HG03442 (cell line): Measurements from ENCODE around the gene SVIL.
"Not testable (repeated sequence)": the region's sequence is repeated elsewhere in the genome, so short reads cannot be mapped to it uniquely, and the experiment has no call there.

Experiments
- ATAC-seq: cut with Tn5 transposase; IDR thresholded peaks from one replicate; pipeline ENCODE4 v1.9.1; 2021; ENCODE audit warnings: mild to moderate bottlenecking, moderate library complexity; ENCODE audit not compliant: unreplicated experiment

Gene SVIL

DNA sequence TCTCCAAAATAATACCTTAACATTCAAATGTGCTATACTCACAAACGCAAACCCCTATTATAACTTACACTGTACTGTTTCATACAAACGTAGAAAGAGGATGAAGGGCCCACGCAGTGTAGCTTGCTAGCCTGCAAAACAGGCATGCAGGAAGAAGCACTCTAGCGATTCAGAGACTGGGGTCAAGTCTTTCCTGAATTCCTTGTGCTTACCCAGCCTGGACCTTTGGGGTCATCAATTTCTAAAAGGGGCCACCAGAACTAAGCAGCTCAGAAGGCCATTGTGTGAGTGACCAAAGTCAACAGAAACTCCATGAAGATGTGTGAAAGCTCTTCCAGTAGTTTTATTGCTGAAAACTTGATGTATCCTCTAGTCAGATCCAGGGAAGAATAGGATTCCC is 111.9 kb downstream of the SVIL start:
- ATAC-seq, result no peak

DNA sequence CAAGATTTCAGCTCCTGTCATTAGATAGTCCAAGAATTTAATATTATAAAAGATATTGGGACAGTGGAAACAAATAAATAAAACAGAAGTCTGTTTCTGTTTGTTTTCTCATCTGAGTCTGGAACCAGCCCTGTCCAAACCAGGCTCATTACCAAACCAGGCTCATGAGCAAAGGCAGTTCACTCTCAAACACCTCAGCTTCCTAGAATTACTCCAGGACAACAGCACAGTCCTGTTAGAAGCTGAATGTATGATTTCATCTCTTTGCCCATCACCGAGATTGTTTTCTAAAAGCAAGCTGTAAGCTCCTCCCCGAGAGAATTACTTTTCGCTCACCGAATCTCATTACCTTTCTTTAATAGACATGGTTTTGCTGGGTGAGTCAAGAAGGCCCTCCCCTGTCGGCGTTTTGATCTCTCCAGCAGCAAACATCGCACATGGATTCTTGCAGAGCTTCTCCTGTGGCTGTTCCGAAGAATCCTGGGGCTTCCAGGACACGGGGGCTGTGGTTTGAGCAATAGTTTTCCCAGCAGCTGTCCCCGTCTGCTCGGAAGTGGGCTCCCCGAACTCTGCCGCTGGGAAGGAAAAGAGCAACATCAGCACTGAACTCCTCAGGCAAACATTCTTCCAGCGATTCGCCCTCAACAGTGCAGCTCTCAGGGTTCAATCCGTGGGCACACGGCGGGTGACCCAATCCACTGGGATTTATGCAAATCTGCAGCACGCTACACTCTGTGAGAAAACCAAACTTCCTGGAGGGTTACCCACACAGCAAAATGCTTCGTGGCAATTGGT is 112.5 kb downstream of the SVIL start:
- no peak for ATAC-seq

DNA sequence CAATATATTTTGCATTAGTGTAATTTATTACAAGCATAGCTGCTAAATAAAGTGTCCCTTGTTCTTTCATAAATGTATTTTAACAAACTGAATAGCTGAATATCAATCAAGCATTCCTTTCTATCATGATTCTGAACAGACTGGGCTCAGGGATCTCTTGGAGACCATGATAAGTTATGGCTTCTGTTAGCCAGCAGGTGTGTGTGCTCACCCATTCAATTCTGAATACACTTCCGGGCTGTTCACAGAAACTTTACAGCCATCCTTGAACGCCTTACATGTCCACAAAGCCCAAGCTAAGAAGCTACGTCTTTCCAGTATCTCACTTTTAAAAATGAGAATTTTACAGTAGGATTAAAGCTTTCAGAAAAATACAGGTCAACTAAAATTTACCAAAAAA is 115.1 kb downstream of the SVIL start:
- ATAC-seq, result no peak

DNA sequence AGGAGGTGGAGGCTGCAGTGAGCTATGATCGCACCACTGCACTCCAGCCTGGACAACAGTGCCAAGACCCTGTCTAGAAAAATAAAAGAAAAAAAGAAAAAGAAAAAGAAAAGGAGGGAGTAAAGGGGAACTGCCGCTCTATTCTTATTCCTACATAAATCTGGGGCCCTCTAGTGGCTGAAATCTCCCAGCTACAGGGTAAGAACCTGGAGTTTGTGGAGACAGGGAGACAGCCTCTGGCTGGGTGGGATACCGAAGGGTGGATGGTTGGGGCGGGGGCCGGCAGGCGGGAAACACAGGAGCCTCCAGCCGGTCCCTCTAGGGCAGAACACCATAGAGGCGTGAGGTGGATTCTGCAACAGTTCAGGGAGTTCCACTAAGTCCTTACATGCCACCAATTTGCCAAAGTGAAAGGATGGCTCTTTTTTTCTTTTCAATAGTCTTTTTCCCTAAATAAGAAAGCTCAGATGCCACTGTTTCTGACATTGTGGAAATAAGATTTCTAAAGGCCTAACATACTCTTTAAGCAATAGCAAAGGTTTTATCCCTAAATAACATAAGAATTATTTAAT is 117.3 kb downstream of the SVIL start:
- ATAC-seq, result no peak

DNA sequence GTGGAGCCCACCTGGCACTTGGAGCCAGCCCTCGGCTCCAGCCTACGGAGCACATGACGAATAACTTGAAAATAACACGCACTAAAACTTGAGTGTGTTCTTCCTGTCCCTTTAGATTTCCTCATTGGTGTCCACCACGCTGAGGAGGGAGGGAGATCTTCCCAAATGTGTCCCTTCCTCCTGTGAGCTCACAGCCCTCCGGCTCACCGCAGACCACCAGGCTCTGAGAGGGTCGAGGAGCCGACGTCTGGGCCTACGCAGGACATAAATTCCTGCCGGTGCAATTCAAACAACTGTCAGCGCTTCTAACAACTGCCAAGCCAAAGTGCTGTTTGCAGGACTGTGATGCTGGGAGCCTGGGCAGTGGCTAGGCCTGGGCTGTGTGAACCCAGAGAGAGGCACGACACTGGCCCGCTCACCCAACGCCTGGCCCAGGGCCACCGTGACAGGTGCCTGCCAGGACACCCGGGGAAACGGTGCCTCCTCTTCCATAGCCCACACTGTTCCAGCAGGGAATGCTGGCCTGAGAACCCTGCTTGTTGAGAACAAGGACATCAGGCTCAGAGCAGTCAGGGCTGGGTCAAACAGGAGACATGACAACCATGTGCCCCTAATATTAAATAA is 118.3 kb downstream of the SVIL start:
- not testable (repeated sequence) for ATAC-seq

DNA sequence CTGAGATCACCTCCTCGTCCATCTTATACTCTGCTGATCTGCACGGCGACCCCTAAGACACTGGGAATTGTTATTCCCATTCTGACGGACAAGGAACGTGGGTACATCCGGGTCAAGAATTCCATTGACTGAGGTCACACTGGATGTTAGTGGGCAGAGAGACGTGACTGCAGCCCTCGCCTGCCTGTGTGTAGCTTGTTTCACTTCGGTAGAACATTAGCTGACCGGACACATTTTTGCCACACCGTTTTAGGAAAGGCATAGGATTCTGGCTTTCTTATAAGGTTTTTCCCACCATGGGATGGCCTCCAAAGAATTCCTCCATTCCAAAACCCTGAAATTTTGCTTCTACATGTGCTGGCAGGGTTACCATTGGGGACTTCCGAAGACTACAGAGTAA is 118.9 kb downstream of the SVIL start:
- not testable (repeated sequence) for ATAC-seq

DNA sequence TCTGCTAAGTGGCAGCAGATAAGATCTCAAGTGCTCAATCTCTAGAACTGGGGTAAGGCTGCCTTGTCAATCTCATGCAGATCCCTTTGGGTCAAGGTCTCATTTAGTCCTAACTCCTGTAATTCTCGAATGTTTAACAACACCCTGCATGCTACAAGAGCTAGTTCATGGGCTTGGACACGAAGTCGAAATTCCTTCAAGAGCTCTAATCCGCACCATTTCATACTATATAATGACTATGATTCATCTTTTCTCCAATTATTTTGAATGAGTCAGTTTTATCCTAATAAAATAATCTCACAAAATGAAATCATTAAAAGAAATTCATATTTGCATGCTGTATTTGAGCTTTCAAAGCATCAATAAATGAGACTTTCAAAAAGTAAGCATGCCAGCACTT is 119.7 kb downstream of the SVIL start:
- ATAC-seq, result not testable (repeated sequence)

DNA sequence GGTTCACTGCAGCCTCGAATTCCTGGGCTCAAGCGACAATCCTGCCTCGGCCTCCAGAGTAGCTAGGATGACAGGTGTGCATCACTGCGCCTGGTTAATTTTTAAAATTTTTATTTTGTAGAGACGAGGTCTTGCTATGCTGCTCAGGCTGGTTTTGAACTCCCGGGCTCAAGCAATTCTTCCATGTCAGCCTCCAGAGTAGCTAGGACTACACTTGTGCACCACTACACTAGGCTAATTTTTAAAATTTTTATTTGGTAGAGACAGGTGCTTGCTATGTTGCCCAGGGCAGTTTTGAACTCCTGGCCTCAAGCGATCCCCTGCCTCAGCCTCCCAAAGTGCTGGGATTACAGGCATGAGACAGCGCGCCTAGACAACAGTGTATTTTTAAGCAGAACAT is 120.5 kb downstream of the SVIL start:
- no peak for ATAC-seq

DNA sequence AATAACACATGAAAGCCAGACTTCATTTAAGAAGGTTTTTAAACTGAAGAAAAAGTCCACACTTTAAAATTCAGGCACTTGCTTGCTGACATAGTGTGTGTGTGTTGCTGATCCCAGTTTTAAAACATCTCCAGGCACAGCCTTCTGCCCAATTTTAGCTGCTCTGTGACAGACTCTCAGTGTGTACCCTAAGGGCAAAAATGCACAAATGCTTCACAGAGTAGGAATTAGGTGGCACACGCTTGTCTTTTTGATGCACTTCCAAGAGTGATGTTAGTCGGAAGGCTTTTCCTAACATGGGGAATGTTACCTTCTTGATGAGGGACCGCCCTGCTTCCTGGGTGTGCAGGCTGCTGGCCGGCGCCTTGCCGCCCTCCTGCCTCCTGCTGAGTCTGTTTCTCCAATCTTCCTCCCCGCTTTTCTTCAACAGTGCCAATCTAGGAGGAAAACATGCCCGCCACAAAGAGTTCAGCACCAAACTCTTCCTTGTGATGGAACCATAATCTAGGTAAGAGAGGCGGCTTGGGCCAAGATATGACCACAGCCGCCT is 122.3 kb downstream of the SVIL start:
- no peak for ATAC-seq

DNA sequence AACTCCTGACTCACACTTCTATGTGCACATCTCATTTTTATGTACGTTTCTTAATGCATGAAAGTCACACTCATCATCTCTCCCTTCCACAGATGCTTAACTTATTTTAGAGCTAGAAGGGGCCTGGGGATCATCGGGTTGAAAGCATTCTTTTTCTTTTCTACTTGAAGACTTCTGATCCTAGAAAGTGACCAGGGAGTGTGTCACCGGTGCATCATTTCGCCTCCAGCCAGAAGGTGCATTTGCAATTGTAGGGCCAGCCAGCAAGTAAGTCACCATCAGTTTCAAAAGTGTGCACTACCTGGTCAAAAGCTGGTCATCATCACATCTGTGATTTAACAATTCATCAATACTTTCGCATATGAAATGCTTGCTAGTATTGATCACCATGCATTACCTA is 123.0 kb downstream of the SVIL start:
- ATAC-seq, result not testable (repeated sequence)

DNA sequence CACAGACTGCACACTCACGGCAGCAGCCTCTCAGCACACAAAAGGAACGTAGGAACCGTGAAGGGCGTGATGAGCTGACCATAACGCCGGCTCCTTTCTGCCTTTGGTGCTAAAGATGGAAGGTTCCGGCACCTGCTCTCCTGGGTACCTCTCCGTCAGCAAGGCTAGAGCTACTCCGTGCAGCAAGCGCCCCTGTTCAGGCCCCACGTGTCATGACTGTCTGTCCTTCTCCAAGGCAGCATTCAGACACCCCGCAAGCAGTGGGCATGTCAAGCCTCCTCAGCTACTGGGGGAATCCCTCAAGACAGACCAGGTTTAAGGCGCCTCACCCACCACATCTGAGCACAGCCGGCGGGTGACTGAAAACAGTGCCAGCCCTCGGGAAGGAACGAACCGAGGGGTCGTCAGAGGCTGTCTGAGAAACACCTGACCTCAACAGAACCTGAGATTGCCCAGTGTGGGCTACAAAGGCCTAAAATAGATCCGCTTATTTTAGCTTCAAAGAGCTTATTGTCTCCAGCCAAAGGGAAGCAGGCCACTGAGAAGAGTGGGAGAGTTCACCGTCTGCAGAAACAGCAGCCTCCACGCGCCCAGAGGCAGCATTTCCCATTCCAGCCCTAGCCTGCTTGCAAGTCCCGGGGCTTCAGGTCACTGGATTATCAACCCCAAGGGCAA is 124.2 kb downstream of the SVIL start:
- not testable (repeated sequence) for ATAC-seq

DNA sequence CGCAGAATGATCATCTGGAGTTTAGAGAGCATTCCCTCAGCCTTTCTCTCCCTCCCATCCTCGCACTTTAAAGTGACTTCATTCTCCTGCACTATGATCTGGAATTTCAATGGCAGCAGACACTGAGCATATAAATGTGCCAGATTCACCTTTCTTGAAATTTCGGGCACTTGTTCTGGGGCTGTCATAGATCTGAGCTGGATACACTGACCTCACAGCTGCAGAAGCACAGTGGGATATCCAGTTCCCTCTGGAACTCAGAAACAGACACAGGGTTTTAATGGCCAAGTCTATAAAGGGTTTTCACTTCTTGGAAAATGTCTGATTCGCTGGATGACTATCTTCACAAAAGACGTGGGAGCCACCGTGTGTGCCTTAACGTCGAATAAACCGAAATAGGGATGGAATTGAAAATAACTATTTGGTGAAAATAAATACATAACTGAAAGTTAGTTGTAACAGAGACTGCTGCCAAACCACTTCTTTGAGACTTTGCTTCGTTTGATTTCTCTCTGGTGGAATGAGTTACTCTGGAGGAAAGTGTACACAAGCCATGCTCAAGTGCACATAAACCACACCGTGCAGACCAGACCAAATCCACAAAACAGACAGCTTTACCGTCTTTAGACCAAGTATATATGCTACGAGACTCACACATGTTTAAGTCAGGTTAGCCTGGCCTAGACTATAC is 126.1 kb downstream of the SVIL start:
- ATAC-seq, result no peak

DNA sequence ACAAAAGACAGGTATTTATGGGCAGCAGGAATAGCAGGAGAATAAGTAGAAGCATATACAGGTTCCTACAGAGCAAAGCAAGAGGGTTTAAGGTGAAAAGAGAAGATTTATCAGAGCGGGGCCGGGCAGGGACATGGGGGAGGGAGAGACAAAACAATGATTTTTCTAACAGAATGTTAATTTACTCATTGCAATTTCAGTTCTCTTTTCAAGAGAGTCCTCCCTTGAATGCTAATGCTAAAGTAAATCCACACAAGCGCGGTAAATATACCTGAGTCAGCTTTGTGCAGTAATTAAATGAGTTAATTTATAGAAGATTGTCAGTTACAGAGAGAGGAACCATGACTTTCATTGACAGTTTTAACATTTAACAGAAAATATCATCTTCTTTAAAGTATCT is 127.0 kb downstream of the SVIL start:
- ATAC-seq, result not testable (repeated sequence)

DNA sequence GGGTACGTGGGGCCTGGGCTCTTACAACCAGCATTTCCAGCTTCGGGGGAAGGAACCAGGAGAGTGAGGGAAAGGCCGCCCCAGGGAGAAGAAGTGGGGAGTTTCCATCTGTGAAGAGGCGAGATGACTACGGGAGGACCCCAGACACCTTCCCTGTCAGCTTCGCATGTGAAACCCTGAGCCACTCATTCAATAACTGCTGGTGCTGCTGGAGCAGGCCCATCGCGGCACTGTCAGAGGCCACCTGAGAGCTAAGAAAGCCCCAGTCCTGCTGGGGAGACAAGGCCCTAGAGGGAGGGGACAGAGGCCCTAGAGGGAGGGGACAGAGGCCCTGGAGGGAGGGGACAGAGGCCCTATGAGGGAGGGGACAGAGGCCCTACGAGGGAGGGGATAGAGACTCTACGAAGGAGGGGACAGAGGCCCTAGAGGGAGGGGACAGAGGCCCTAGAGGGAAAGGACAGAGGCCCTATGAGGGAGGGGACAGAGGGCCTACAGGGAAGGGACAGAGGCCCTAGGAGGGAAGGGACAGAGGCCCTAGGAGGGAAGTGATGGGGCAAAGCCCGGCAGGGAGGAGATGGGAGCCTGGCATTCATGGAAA is 128.3 kb downstream of the SVIL start:
- not testable (repeated sequence) for ATAC-seq

DNA sequence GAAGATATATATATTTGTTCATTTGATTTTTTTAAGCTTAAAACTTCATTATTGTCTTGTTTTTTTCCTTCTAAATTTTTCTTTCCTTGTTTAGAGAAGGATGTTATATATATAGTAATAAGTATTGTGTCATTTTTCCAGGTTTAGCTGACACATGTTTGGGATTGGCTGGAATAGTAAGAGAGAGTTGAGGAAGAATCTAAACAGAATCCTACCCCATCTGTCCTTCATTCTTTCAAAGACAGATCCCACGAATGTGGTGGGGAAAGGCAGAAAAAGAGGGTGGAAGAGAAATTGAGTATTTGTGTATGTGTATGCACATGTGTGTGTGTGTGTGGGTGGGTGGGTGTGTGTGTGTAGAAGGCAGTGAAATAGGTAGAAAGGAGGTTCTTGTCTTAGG is 132.4 kb downstream of the SVIL start:
- no peak for ATAC-seq

DNA sequence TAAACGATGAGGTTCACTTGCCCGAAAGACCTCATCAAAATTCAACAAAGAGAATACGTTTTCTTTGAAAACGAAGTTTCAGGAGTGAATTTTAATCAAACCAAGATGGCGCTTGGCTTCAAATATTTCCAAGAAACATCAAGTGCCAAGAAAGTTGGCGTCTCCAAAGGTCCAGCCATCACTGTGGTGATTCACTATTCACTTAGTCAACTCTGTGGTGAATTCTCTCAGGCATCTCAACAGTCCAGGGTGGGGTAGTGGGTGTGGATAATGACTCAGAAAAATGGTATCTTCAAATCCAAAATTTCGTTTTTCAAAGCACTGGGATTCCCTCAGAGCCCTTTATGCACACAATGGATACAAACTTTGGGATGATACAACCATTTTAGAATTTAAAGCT is 133.1 kb downstream of the SVIL start:
- no peak for ATAC-seq

DNA sequence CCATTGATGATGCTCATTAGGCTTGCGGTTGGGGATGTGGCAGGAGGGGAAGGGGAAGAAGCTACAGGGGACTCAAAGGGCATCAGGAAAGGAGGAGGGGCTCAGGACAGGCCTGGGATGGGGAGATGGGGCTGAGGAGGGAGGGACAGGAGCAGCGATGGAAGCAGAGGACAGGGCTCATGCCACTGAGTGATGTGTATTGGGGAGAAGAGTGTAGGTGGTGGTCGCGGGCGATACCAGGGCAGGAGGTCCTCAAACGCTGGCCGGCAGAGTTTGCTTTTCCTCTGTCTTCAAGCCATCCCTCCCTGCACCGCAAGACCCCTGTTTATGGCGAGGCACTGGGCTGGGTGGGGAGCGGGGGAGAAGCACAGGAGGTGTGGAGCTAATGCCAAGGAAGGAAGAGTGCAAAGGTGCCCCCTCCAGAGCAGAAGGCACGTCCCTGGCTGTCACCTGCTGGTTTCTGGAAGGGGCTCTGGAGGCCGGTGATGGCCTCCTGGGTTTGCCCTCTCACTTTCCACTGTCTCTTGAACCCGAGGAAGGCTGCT is 134.7 kb downstream of the SVIL start:
- no peak for ATAC-seq

DNA sequence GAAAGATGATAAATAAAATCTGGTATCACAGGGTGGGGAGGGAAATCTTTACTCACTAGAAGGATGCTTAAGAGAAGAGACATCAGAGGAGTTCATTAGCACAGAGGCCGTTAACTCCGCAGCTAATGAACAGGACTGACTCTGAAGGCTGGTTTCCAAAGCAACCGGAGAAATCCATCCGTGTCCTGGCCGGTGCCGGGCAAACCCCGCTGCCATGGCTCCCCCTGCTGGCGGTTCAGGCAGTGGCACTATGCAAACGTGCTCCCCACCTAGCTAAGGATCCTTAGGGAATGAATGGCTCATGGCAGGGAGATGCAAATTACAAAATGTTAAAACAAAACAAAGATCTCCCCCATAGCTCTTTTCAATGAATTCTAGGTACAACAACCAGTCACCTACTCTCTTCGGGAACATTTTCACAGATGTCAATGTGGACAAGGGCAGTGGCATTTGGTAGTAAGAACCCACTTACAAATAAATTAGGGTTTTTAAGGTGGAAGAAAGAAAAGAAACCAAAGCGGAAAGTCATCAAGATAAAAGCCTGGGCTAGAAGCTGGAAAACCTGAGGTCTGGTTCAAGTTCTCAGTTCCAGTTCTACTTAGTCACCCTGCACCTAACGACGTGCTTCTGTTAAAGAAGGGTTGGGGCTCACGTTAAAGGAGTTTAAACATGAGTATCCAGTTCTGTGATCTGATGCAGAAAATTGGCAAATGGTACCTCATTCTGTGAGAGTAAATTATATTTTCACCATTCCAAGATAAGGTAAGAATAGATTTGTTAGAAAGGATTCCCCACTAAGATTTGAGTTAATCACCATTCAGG is 138.2 kb downstream of the SVIL start:
- peak; percentile 73 for ATAC-seq

DNA sequence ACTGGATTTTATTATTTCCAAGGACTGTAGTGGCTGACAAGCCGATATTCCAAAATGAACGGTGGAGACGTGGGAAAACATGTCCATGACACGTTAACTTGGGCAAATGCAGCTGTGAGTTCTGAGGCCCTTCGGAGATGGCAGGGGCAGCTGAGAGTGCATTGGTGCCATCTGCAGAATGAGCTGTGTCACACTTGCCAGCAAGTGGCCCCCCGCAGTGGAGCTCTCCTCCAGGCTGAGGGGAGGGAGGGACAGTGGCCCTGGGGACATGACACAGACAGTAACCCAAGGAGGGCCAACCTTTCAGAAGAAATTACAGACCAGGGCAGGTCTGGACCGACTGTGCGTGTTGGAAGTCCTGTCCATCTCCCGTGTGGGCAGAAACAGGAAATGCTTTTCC is 139.4 kb downstream of the SVIL start:
- ATAC-seq, result no peak
